GM18858 (cell line): ENCODE measurements around the gene SLC2A6.

Experiments used
- ATAC-seq: cut with Tn5 transposase; IDR thresholded peaks from one replicate; pipeline ENCODE4 v1.9.1; 2021; ENCODE audit not compliant: unreplicated experiment

The SLC2A6 gene

DNA sequence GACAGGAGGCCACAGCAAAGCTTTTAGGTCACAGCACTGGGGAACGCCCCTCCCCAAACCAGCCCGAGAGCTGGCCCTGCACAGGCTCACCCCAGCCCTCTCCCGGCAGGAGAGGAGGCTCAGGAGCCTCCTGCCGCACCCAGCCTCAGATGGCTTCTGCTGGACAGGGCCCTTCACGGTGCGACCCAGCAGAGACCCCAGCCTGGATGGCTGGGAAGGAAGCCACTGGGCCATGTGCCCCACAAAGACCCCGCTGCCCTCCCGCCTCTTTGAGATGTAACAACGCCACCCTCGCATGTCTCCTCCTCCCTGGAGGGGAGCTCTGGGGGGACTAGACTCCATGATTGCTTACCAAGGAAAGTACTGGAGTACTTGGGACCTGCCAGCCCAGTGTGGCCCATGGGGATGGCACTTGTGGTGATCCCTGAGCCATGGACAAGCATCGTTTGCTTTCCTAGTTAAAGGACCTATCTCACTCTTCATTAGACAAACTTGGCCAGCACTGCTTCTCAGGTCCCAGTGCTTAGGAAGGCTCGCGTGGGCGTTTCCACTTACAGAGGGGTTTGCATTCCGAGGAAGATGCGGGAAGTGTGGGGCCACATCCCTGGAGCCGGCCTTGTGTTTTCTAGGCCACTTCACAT is 36.8 kb upstream of the SLC2A6 start:
- ATAC-seq = no peak

DNA sequence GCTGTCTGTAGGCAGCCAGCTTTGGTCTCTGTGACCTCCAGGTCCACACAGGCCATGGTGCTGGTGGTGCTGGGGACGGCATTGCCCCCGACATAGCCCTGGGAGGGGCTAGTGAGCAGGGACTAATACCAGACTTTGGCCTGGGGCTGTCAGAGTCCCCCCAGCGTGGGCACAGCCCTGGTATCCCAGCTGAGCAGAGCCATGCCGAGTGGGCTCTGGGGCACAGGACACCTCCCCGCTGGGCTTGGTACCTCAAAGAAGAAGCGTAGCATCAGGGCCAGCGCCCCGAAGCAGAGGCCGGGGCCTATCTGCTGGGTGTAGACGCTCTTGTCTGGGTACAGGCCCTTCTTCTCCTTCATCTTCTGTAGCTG is 36.3 kb upstream of the SLC2A6 start:
- no peak for ATAC-seq

DNA sequence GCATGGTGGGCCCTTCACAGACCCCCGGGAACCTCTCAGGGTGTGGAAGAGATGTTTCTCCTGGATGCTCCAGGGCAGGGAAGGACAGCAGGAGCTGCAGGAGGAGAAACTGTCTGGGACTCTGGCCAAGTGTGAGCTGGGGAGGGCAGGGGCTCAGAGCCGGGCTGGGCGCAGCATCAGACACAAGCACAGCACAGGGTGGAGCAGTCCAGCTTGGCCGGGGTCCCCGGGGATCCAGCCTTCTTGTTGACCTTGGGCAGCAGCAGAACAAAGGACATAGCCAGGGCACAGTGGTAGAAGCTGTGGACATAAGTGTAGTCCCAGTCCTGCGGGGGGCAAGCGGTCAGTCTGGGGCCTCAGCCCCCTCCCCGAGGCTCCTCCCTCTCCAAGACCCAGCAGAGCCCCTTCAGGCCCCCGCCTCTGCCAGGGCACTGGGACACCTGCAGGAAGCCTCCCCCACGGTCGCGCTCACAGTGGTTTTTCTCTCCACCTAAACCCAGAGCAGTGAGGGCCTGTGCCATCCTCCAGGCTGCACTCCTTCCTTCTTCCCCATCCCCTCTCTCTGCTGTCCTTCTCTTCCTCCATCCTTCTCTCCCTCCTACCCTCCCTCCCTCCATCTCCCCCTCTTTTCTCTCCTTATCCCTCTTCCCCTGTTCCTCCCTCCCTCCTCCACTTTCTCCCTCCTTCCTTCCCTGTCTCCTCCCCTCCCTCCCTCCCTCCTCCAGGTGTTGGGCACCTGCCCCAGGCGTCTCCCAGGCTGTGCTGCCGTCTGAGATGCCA is 35.8 kb upstream of the SLC2A6 start:
- no peak for ATAC-seq

DNA sequence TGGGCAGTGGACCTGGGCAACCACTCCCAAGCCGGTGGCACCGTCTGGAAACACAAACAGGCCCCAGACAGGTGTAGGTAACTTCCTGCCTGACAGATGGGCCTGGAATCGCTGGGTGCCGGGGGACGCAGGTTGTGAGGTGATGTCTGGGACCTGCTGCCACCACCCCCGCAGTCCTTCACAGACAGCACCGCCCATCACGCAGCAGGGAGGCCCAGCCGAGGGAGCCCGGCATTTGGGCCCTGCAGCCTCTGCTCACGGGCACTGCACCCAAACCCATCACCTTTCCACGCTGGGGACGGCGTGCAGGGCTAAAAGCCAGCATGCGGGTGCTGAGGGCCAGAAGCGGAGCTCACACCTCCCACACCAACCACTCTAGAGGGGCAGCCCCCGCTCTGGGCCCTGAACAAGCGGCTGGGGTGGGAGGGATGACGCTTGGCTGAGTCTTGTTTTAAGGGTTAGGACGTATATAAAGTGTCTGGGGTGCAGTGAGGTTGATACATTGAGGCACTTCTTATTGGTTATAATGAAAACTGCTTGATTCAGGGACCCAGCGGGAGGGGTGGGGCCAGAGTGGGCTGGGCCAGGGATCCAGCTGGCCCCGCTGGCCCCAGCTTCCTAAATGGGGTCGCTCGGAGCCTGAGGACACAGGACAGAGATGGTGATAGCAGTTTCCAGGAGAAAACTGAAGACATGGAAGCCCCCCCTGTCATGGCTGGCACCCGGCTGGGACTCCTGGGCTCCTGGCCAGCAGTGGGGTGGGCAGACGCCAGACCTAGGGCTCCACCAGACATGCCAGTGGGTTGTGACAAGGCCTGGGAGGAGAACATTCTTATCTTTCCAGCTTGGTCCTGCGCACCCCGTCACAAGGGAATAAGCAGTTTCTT is 34.6 kb upstream of the SLC2A6 start:
- ATAC-seq = no peak

DNA sequence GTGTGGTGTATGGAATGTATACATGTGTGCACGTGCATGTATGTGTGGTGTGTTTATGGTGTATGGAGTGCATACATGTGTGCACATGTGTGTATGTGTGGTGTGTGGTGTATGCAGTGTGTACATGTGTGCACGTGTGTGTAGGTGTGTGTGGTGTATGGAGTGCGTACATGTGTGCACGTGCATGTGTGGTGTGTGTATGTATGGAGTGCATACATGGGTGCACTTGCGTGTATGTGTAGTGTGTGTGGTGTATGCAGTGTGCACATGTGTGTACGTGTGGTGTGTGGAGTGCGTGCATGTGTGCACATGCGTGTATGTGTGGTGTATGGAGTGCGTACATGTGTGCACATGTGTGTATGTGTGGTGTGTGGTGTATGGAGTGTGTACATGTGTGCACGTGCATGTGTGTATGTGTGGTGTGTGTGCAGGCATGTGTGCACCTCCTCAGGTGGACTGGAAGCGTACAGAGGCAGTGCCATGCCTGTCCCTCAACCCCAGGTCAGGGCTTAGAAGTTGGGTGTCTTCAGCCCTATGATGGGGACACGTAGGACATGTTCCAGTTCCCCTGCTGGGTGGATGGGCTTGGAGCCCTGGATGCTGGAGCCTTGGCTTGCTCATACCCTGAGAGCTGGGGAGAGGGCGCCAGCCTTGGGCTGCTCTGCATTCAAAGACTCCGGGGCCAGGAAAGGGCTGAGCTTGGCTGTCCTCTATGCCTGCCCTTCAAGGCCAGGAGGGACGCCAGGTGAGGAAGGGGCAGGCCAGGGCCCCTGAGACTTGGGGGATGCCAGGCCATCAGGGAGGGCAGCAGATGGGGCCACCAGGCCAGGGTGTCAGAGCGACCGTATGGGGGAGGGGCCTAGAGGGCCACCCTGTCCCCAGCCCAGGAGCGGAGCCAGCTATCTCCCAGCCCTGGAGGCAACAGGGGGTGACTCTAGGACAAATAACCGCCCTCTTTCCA is 33.6 kb upstream of the SLC2A6 start:
- no peak for ATAC-seq

DNA sequence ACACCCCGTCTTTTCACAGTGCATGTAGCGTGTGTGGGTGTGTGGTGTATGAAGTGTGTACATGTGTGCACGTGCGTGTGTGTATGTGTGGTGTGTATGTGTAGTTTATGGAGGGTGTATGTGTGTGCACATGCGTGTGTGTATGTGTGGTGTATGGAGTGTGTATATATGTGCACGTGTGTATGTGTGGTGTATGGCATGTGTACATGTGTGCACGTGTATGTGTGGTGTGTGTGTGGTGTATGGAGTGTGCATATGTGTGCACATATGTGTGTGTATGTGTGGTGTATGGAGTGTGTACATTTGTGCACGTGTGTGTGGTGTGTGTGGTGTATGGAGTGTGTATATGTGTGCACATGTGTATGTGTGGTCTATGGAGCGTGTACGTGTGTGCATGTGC is 32.7 kb upstream of the SLC2A6 start:
- ATAC-seq = no peak

DNA sequence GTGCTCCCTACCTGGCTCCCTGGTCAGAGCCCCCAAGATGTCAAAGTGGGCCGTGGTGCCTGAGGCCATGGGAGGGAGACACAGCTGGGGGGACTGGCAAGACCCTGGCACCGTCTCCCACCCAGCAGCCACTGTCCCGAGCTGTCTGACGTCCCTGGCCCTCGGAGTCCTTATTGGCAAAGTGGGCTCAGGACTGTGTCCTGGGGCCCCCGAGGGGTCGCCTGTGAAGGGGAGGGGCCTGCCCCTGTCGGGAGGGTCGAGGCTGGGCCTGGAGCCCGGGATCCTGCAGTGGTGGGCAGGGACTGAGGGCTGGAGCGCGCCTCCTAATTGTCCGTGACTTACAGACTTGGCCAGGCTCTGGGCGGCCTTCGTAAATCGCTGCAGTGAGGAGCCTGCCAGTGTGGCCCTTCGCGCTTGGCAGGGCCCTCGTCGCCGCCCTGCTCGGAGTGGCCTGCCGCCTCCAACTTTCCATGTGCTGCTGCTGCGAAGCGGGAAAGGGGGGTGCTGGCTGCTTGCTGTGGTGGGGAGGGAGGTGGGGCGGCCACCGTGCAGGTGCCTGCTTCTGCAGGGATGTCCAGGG is 32.1 kb upstream of the SLC2A6 start:
- ATAC-seq = no peak

DNA sequence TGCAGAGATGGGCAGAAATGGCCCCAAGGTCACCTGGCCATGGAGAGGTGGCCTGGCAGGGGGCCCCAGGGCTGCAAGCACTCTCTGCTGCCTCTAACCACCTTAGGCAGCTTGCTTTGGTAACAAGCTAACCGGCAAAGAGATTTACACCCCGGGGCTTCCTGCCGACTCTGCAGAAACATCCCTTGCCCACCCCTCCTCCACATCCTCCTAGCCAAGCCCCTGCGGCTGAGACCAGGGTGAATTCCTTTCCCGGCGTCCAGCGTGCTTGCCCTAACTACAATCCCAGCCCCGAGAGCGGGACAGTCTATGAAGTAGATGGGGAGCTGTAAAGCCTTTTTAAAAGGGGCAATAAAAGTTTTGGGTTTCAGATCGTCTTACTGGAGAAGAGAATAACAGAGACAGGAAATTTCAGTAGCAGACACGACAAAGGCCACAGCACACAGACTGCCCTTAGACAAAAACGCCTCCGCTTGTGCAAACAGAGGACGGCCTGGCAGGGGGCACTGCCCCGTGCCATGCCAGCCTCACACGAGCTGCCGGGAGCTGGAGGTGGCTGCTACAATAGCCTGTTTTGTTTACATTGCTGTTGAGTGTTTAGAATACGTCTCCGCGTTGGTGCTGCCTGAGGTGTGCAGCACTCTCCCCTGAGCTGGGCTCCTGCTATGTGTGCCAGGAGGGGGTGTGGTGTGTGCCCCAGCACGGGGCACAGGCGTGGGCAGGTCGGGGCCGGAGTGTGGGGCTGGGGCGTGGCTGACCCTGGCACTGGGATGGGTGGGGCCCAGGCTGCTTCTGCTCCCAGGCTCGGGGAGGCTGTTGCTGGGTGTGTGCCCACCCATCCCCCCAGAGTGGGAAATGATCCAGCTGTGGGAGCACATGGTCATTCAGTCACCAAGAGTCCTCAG is 30.5 kb upstream of the SLC2A6 start:
- ATAC-seq = no peak

DNA sequence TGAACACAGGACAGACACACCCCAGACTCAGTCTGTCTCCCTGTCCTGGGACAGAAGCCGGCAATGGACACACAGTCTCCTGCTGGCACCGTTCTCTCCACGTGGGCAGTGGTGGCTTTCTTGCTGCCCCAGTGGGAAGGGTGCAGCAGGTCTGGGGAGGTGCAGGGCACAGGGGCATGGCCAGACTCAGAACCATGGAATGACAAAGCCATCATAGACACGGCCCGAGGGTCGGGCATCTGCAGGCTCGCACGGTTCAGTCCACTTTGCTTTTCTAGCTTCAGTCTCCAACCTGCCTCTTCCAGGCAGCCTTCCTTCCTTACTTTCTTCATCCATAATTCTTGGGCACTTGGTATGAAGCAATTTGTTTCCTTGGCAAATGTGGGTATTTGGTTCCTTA is 29.1 kb upstream of the SLC2A6 start:
- no peak for ATAC-seq

DNA sequence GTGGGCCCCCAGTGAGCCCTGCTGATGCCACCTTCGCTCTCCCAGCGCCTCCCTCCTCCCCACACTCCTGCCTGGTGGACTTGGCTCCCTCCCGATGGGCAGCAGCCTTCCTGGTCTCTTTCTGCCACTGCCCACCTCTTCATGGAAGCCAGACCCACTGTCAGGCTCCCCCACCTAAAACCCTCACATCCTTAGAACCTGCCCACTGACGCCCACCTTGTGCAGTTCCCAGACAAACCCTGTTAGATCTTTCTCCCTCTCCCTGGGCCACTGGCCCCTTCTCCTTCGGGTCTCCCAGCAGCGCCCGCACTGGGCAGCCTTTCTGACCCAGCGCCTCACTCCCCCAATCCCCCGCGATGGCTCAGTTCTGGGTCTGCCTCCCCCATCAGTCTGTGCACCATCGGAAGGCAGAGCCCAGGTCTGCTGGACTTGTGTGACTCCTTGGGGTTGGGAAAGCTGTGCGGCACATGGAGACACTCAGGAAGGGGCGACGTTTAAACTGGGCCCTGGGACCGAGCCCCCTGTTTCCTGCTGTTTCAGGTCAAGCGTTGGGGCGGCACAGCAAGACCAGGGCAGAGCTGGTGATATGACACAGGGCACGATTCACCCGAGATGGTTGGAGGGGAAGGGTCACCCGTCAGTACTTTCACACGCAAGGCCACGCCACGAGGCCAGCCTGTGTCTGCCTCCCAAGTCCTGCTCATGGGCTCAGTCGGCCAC is 28.5 kb upstream of the SLC2A6 start:
- ATAC-seq = no peak

DNA sequence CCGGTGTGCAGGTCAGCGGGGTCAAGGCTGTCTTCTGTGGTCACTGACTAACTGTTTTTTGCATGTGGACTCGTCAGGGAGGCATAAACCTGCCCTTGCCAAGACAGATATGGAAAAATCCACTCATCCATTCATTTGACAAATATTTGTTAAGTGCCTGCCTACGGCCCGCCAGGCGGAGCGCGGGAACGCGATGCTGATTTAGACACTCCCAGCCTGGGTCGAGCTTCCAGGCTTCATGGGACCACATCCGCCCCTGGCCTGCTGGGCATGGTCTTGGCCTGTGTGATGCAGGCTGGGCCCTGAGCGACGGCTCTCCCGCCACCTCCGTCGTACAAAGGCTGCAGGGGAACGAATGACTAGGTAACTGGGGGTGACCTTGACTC is 27.7 kb upstream of the SLC2A6 start:
- no peak for ATAC-seq

DNA sequence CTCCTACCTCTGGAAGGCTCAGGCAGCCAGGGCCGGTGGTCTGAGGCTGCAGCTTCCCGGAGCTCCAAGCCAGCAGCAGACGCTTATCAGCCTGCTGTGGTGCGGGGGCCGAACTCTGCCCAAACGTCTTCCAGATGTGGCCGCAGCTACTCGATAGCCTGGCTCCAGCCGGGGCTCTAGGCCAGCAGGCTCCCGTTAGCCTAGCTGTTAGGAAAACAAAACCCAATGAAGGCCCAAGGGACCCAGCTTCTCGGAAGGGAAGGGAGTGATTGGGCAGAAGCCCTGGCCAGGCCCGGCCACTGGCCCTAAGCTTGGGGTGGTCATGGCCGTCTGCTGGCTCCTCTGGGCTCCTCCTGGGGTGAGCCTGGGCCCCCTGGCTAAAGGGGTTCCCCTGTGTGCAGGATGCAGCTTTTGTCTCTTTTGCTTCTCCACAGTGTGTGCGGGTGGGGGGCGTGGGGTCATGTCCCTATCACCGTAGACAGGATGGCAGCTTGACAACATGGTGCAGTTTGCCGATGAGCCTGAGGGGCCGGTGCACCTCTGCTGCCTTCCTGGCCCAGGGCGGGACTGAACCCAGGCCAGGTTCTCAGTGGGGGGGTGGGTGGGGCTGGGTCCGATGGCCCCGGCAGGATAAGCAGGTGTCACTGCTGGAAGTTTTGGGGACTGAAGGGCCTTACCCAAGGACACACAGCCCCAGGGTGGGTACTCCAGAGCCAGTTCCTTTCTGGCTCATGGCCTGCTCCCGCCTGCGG is 27.2 kb upstream of the SLC2A6 start:
- no peak for ATAC-seq

DNA sequence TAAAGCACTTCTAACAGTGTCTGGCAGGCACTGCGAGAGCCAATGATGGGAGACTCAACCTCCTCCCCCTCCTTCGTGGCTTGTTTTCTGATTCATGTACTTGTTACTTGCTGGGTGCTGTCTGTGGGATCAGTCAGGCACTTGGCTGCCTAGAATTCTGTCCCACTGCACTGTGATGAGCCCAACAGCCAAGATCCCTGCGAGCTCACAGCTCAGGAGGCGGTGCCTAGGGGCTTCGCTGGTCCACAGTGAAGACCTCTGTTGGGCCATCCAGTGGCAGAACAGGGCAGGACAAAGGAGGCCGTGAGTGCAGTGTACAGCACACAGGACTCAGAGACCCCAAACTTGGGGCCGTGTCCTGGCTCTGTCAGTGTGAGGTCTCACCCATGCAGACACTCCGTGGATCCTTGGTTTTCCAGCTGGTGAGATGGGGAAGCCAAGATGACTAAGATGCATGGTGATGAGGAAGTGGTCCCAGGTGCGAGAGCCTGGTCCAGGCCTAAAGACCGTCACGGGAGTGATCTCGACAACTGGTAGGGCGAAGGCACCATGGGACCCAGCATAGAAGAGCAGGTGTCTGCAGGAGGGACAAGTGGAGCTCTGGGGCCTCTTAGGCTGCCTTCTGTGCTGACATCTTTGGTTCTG is 26.4 kb upstream of the SLC2A6 start:
- no peak for ATAC-seq

DNA sequence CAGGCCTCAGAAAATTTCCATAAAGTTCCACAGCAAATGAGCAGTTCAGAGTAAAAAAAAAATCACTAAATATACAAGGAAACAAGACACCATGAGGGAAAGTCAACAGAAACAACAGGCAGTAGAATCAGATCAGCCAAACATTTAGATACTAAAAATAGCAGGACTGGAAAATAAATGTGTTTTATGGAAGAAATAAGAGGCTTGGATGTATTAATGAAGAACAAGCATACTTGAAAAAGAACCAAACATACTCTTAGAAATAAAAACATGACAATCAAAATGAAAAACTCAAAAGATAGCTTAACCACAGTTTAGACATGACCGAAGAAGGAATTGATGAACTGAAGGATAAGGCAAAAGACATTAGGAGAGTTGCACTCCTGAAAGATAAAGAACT is 23.2 kb upstream of the SLC2A6 start:
- no peak for ATAC-seq

DNA sequence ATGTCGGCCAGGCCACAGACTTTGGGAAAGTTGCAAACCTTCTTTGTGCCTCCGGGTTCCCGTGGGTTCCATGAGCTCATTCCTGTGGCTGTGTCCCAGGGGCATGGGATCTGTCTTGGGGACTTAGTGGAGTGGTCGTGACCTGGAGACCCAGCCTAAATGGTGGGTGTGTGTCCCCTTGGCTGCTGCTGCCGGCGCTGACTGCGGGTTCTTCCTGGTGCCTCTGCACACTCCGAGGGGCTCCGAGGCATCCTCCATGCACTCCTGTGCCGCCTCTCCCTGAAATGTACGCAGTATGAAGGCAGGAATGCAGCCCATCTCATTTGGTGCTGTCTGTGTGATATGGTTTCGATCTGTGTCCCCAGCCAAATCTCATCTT is 21.0 kb upstream of the SLC2A6 start:
- ATAC-seq = no peak

DNA sequence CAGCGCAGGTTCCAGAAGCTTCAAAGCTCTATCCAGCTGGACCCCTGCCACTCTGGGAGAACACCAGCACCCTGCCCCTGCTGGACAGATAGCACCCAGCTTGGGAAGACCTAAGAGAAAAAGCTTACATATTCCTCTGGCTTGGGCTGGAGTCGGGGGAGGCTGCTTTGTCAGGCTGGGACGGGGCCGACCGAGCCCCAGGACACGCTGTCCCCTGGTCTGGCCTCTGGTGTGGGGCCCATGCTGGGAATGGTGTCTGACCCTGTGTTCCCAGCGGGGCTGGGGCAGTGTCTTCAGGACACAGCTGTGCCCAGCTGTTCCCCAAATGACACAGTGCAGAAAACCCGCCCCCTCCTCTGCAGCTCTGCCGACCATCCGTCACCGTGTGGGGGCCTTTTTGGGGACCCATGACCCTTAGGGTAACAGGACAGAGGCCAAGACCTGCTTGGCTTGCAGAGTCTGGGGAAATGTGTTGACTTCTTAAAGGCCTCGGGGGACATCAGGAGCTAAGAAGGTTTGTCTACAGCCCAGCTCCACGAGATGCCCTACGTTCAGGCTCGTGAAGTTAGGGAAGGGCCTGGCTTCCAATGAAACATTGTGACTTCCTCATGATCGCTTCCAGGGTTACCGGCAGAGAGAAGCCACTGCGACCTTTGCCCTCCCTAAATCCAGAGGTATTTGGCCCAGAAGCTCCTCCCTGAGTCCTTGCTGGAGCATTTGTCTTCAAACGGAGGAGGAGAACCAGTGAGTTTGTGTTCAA is 20.4 kb upstream of the SLC2A6 start:
- ATAC-seq = no peak
